KMS-11 (cell line): ENCODE results near the gene ATP10D.
"Not testable (repeated sequence)": the region's sequence is repeated elsewhere in the genome, so short reads cannot be mapped to it uniquely, and the experiment has no call there.

Experiments used
- H2AFZ ChIP-seq: fragments of 200-600 bp; sonication (generic); 2 replicates; pipeline ENCODE4 v1.6.1; 2016; ENCODE audit warnings: antibody characterized with exemption, mixed run types, low read depth
- H3K27ac ChIP-seq: fragments of 200-600 bp; sonication (generic); 2 replicates; pipeline ENCODE4 v1.6.1; 2016; ENCODE audit warnings: mild to moderate bottlenecking, mixed run types
- H3K27me3 ChIP-seq: fragments of 200-600 bp; sonication (generic); 2 replicates; pipeline ENCODE4 v1.6.1; 2017; ENCODE audit warnings: mild to moderate bottlenecking, low read depth, mixed run types, moderate library complexity; ENCODE audit not compliant: insufficient read depth
- H3K36me3 ChIP-seq: fragments of 200-600 bp; sonication (generic); 2 replicates; pipeline ENCODE4 v1.6.1; 2017; ENCODE audit warnings: mild to moderate bottlenecking, mixed run types; ENCODE audit not compliant: insufficient read depth
- H3K4me1 ChIP-seq: fragments of 200-600 bp; sonication (generic); 2 replicates; pipeline ENCODE4 v1.6.1; 2016; ENCODE audit warnings: mild to moderate bottlenecking, low read depth, mixed run types; ENCODE audit not compliant: poor library complexity, severe bottlenecking
- H3K4me2 ChIP-seq: fragments of 200-600 bp; sonication (generic); 2 replicates; pipeline ENCODE4 v1.7.0; 2016; ENCODE audit warnings: mild to moderate bottlenecking, mixed run types
- H3K4me3 ChIP-seq: fragments of 200-600 bp; sonication (generic); IDR thresholded peaks from 2 replicates; pipeline ENCODE4 v1.6.1; 2017; ENCODE audit warnings: low read depth, low read length, mixed read lengths; ENCODE audit not compliant: insufficient read depth
- H3K79me2 ChIP-seq: fragments of 200-600 bp; sonication (generic); 2 replicates; pipeline ENCODE4 v1.6.1; 2016; ENCODE audit warnings: low read depth, mixed run types; ENCODE audit not compliant: insufficient read depth
- H3K9ac ChIP-seq: fragments of 200-600 bp; sonication (generic); 2 replicates; pipeline ENCODE4 v1.6.1; 2016; ENCODE audit warnings: mild to moderate bottlenecking, mixed run types
- H4K20me1 ChIP-seq: fragments of 200-600 bp; sonication (generic); 2 replicates; pipeline ENCODE4 v1.6.1; 2016; ENCODE audit warnings: mild to moderate bottlenecking, mixed run types; ENCODE audit not compliant: insufficient read depth
- TF ChIP-seq, protein P1 (sequence below): fragments of 200-600 bp; sonication (generic); conservative IDR thresholded peaks from 2 replicates; pipeline ENCODE4 v1.6.1; 2017; ENCODE audit warnings: low read depth, mild to moderate bottlenecking, antibody characterized with exemption, low read length, moderate library complexity, mixed read lengths

The ATP10D gene

DNA sequence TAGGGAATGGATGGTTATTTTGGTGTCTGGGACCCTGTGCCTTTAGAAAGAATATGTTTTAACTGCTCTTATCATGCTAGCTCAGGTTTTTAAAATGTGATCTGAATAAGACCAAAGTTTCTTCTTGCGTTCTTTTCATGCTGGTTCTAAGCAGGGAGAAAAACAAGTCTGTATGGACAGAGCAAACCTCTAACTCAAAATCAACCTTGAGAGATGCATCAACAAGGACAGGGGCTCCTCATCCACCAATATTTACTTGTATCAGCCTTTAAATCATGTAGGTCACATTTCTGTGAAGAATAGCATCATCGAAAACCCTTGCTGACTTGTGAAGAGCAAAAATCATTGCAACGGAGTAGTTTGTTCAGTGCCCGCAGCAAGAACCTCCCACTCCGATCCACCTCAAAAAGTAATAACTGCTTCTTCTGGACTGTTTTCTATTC lies 1.2 kb downstream of the ATP10D start:
- H3K4me2 ChIP-seq, result peak overlapping the region; percentile 94
- no peaks in the 10 kb centered on the region for H4K20me1 ChIP-seq
- peak overlapping the region; percentile 66; the same call in 1 of the 2 replicates for H3K27ac ChIP-seq
- H3K27me3 ChIP-seq, result no peaks in the 10 kb centered on the region
- no peak overlapping the region for H3K4me3 ChIP-seq
- peak overlapping the region; percentile 91 for H2AFZ ChIP-seq
- H3K4me1 ChIP-seq, result peaks cover 12% of the 10 kb centered on the region
- H3K9ac ChIP-seq, result peak overlapping the region; percentile 78; the same call in 1 of the 2 replicates
- H3K36me3 ChIP-seq, result no peaks in the 10 kb centered on the region
- no peaks in the 10 kb centered on the region for H3K79me2 ChIP-seq
- TF ChIP-seq, protein P1, sequence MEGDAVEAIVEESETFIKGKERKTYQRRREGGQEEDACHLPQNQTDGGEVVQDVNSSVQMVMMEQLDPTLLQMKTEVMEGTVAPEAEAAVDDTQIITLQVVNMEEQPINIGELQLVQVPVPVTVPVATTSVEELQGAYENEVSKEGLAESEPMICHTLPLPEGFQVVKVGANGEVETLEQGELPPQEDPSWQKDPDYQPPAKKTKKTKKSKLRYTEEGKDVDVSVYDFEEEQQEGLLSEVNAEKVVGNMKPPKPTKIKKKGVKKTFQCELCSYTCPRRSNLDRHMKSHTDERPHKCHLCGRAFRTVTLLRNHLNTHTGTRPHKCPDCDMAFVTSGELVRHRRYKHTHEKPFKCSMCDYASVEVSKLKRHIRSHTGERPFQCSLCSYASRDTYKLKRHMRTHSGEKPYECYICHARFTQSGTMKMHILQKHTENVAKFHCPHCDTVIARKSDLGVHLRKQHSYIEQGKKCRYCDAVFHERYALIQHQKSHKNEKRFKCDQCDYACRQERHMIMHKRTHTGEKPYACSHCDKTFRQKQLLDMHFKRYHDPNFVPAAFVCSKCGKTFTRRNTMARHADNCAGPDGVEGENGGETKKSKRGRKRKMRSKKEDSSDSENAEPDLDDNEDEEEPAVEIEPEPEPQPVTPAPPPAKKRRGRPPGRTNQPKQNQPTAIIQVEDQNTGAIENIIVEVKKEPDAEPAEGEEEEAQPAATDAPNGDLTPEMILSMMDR, result no peak

DNA sequence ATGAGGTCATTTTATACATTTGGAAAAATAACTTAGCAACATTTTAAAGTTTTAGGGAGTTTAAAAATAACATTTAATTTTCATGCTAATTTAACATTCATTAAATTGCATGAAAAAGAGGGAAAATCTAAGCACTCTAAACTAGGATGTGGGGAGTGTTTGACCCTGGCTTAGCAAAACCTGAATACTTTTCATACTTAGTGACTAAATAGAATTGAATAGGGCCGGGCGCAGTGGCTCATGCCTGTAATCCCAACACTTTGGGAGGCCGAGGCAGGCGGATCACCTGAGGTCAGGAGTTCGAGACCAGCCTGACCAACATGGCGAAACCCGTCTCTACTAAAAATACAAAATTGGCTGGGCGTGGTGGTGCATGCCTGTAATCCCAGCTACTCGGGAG lies 1.7 kb downstream of the ATP10D start:
- H3K4me2 ChIP-seq, result peak overlapping the region; percentile 94; the same call in 1 of the 2 replicates
- not testable (repeated sequence) for H4K20me1 ChIP-seq, H3K27me3 ChIP-seq, H3K36me3 ChIP-seq, H3K79me2 ChIP-seq, H3K27ac ChIP-seq, H3K4me3 ChIP-seq, H2AFZ ChIP-seq, H3K9ac ChIP-seq
- peaks cover 12% of the 10 kb centered on the region for H3K4me1 ChIP-seq

DNA sequence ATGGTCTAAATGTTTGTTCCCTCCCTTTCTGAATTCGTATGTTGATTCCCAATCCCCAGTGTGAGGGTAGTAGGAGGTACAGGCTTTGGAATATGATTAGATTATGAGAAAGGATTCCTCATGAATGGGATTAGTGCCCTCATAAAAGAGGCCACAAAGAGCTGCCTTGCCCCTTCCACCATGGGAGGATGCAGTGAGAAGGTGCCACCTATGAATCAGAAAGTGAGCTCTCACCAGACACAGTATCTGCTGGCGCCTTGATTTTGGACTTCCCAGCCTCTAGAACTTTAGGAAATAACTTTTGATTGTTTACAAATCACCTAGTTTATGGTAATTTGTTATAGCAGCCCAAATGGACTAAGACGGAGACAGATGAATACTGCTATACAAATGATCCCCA lies 3.6 kb downstream of the ATP10D start:
- Histone ChIP-seq H3K4me3 (no peak overlapping the region), H3K4me1 (peaks cover 12% of the 10 kb centered on the region), H3K36me3 (no peaks in the 10 kb centered on the region), H3K9ac (no peak overlapping the region), H2AFZ (no peak overlapping the region), H3K27ac (no peak overlapping the region), H4K20me1 (no peaks in the 10 kb centered on the region), H3K4me2 (no peak overlapping the region), H3K79me2 (no peaks in the 10 kb centered on the region), H3K27me3 (no peaks in the 10 kb centered on the region)
- TF ChIP-seq, protein P1, result no peak

DNA sequence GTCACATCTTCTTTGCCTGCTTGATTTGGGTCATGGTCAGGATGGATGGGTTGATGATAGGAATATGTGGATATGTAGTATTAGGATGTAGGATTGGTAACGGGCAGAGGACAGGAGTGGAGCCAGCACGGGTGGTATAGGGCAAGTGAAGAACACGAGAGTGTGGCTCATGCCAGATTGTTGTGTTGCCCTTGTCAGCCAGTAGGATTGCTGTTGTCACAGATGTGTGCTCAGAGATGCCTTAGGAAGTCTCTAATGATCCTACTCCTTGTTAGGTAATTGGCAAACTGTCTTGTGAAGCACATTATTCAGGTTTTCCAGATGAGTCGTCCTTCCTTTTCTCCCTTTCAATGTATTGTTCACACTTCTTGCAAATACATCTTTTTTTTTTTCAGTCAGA lies 5.5 kb downstream of the ATP10D start:
- Histone ChIP-seq H3K9ac (no peak overlapping the region), H4K20me1 (no peaks in the 10 kb centered on the region), H3K27ac (no peak overlapping the region), H3K36me3 (no peaks in the 10 kb centered on the region), H3K4me2 (no peak overlapping the region), H3K27me3 (no peaks in the 10 kb centered on the region), H3K4me3 (no peak overlapping the region), H3K4me1 (peaks cover 6% of the 10 kb centered on the region), H3K79me2 (no peaks in the 10 kb centered on the region), H2AFZ (no peak overlapping the region)
- TF ChIP-seq, protein P1, result peak; percentile 38

DNA sequence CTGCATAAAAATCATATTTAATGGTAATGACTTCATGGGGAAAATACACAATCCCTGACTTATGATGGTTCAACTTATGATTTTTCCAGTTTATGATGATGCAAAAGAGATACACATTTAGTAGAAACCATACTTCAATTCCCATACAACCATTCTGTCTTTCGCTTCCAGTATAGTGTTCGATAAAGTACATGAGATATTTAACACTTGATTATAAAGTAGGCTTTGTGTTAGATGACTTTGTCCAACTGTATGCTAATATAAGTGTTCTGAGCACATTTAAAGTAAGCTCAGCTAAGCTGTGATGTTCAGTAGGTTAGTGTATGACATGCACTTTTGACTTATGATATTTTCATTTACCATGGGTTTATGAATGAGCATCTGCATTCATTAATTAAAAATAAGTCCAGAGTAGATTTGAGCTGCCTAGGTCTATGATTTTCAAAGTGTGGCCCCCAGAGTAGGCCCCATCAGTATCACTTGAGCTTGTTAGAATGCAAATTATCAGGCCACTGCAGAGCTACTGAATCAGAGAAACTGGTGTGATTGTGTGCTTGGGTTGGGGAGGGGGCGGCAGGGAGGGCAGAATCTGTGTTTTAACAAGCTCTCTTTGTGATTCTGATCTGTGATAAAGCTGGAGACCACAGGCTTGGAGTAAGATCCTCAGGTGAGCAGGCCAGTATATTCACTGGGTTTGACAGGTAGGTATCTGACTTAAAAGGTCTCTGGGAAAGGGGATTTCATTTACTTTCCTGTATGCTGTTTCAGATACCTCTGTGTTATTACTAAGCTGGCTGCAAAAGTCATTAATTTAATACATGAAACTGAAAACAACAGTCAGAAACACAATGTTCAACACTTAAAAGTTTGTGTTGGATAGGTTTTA lies 8.4 kb downstream of the ATP10D start:
- H3K9ac ChIP-seq, result no peak overlapping the region
- no peak overlapping the region for H3K4me3 ChIP-seq
- no peak overlapping the region for H3K27ac ChIP-seq
- no peaks in the 10 kb centered on the region for H3K4me1 ChIP-seq
- no peaks in the 10 kb centered on the region for H4K20me1 ChIP-seq
- no peaks in the 10 kb centered on the region for H3K36me3 ChIP-seq
- no peak overlapping the region for H3K4me2 ChIP-seq
- H3K79me2 ChIP-seq, result no peaks in the 10 kb centered on the region
- no peaks in the 10 kb centered on the region for H3K27me3 ChIP-seq
- no peak overlapping the region for H2AFZ ChIP-seq
- TF ChIP-seq, protein P1, result no peak
